Thoracic aorta (tissue), 2 donors: Measurements from ENCODE around the gene SLC17A2. TPM values are rescaled to one million over a fixed set of nuclear protein-coding genes. Genes with fewer than 3 reads are reported as not detected.

Source experiments
- ATAC-seq: fragments of 150-250 bp; one replicate; pipeline ENCODE4 v1.8.0; 2017; ENCODE audit warnings: low read depth; ENCODE audit not compliant: insufficient number of reproducible peaks, low FRiP score
- DNase-seq: peaks from one replicate; pipeline ENCODE4 v3.0.0-alpha.2; 2020; ENCODE audit warnings: low spot score
- H3K27ac ChIP-seq, 2 donors: fragments of 200-600 bp; sonication (generic); 1 replicate in 1 of 2; 2 replicates in 1 of 2; pipeline ENCODE4 v1.5.1; 2016; ENCODE audit warnings: mild to moderate bottlenecking in 2 of 2, moderate library complexity in 2 of 2
- H3K27me3 ChIP-seq: fragments of 200-600 bp; sonication (generic); replicated peaks from 2 replicates; pipeline ENCODE4 v1.6.0; 2016; ENCODE audit warnings: mild to moderate bottlenecking; ENCODE audit not compliant: insufficient read depth
- H3K36me3 ChIP-seq: fragments of 200-600 bp; sonication (generic); one replicate; pipeline ENCODE4 v1.5.1; 2016
- H3K4me1 ChIP-seq, 2 donors: fragments of 200-600 bp; sonication (generic); 1 replicate in 1 of 2; 2 replicates in 1 of 2; pipeline versions ENCODE4 v1.5.1 to v1.6.0; 2016; ENCODE audit warnings: low read depth in 2 of 2, mild to moderate bottlenecking in 1 of 2; ENCODE audit not compliant: control insufficient read depth in 1 of 2
- H3K4me3 ChIP-seq: fragments of 200-600 bp; sonication (generic); 2 replicates; pipeline ENCODE4 v1.5.1; 2016; ENCODE audit warnings: mild to moderate bottlenecking
- H3K9me3 ChIP-seq: fragments of 200-600 bp; sonication (generic); 2 replicates; pipeline ENCODE4 v1.5.1; 2016
- total RNA-seq, 2 donors: library from RNA; depleted of rRNA; stranded (reverse); fragments of >200 nt; gene quantifications; one replicate each; pipeline versions ENCODE4 v1.1.0 to v1.2.3, GENCODE V29; 2016
- TF ChIP-seq, protein P1 (sequence below): fragments of 200-600 bp; sonication (generic); IDR thresholded peaks from one replicate; pipeline ENCODE4 v1.5.1; 2019; ENCODE audit warnings: antibody characterized with exemption

SLC17A2 gene
- total RNA-seq, 2 donors from 2014 or later = not detected

- ATAC-seq = no peak
- TF ChIP-seq, protein P1, sequence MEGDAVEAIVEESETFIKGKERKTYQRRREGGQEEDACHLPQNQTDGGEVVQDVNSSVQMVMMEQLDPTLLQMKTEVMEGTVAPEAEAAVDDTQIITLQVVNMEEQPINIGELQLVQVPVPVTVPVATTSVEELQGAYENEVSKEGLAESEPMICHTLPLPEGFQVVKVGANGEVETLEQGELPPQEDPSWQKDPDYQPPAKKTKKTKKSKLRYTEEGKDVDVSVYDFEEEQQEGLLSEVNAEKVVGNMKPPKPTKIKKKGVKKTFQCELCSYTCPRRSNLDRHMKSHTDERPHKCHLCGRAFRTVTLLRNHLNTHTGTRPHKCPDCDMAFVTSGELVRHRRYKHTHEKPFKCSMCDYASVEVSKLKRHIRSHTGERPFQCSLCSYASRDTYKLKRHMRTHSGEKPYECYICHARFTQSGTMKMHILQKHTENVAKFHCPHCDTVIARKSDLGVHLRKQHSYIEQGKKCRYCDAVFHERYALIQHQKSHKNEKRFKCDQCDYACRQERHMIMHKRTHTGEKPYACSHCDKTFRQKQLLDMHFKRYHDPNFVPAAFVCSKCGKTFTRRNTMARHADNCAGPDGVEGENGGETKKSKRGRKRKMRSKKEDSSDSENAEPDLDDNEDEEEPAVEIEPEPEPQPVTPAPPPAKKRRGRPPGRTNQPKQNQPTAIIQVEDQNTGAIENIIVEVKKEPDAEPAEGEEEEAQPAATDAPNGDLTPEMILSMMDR = no peak
- no peak for DNase-seq
- Histone ChIP-seq H3K27ac (no peak overlapping the region), H3K36me3 (no peaks in the 10 kb centered on the region), H3K27me3 (no peaks in the 10 kb centered on the region), H3K9me3 (no peaks in the 10 kb centered on the region), H3K4me3 (no peak overlapping the region), H3K4me1 (peaks cover 0 to 11% of the 10 kb centered on the region in 2 donors)
These were observed 14.4 kb upstream of the SLC17A2 start for GRCh38 chr6:25944688-25945574.

DNA sequence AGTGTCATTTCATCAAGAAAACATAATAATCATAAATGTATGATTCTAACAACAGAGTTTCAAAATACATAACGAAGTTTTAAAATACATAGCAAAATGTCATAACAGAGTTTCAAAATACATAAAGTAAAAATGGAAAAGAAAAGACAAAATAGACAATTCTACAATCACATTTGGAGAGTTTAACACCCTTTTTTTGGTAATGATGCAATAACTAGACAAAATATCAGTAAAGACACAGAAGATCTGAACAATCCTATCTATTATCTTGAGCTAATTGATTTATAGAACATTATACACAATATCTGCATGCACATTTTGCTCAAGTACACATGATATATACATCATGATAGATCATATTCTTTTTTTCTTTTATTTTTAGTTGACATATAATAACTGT, 13.4 kb upstream of the SLC17A2 start:
- H3K36me3 ChIP-seq = no peaks in the 10 kb centered on the region
- no peak overlapping the region for H3K27ac ChIP-seq
- H3K27me3 ChIP-seq = no peaks in the 10 kb centered on the region
- no peaks in the 10 kb centered on the region for H3K9me3 ChIP-seq
- no peak overlapping the region for H3K4me3 ChIP-seq
- ATAC-seq = no peak
- peaks cover 0 to 11% of the 10 kb centered on the region in 2 donors for H3K4me1 ChIP-seq
- TF ChIP-seq, protein P1 = no peak
- DNase-seq = no peak

DNA sequence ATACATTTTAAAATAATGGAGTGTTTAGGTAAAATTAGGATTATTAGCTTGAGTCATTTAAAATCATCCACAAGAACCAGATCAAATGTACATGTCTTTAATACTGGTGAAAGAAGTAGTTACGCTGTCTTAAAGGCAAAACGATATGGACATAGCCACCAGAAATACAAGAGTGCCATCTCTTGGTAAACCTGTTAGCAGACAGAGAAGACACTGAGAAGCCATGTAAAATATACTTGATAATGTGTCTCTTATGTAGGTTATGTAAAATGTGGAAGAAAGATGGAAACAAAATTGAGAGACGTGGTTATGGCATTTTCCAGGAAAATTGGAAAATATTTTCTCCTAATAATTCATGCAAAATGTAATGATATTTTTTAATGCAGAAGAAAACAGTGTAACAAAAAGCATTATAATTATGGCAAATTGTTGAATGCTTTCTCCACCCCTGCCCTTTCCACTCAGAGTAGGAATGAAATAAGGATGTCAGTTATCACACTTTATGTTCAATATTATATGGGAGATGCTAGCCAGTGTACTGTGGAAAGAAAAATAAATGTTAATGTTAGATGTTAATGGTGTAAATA, 12.2 kb upstream of the SLC17A2 start:
- H3K9me3 ChIP-seq = no peaks in the 10 kb centered on the region
- TF ChIP-seq, protein P1 = peak; percentile 36
- DNase-seq = no peak
- H3K27ac ChIP-seq = no peak overlapping the region
- ATAC-seq = no peak
- no peaks in the 10 kb centered on the region for H3K36me3 ChIP-seq
- H3K4me3 ChIP-seq = no peak overlapping the region
- peaks cover 0 to 11% of the 10 kb centered on the region in 2 donors for H3K4me1 ChIP-seq
- no peaks in the 10 kb centered on the region for H3K27me3 ChIP-seq

DNA sequence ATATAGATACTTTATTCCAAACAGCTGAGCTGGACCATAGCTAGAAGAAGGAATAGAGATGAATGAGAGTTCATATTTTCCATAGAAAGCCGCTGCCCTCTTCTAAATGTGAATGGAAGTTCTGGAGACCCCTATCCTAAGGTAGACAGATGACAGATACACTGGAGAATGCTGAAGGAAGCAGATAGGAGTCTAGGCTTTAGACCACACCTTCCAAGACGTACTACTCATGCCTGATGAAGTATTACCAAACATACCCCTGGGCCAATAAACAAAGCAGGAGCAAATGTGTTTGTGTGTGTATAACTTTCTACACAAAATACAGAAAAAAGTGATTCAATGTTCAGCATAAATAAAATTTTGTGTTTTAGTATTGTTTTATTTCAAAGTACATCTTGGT, 9.1 kb upstream of the SLC17A2 start:
- no peaks in the 10 kb centered on the region for H3K36me3 ChIP-seq
- H3K27me3 ChIP-seq = no peaks in the 10 kb centered on the region
- TF ChIP-seq, protein P1 = no peak
- no peak overlapping the region for H3K27ac ChIP-seq
- H3K9me3 ChIP-seq = no peaks in the 10 kb centered on the region
- H3K4me1 ChIP-seq = peaks cover 0 to 3% of the 10 kb centered on the region in 2 donors
- no peak overlapping the region for H3K4me3 ChIP-seq
- no peak for DNase-seq
- no peak for ATAC-seq

- ATAC-seq (no peak), DNase-seq (no peak)
- TF ChIP-seq, protein P1 = no peak
- Histone ChIP-seq H3K27ac (no peak overlapping the region), H3K4me1 (no peaks in the 10 kb centered on the region), H3K27me3 (no peaks in the 10 kb centered on the region), H3K9me3 (no peaks in the 10 kb centered on the region), H3K36me3 (no peaks in the 10 kb centered on the region), H3K4me3 (no peak overlapping the region)
These were observed 5.5 kb upstream of the SLC17A2 start for GRCh38 chr6:25935953-25936352.
